Measurements from ENCODE around the gene TMEM132D.
"Not testable (repeated sequence)": the region's sequence is repeated elsewhere in the genome, so short reads cannot be mapped to it uniquely, and the experiment has no call there.

The TMEM132D gene

DNA sequence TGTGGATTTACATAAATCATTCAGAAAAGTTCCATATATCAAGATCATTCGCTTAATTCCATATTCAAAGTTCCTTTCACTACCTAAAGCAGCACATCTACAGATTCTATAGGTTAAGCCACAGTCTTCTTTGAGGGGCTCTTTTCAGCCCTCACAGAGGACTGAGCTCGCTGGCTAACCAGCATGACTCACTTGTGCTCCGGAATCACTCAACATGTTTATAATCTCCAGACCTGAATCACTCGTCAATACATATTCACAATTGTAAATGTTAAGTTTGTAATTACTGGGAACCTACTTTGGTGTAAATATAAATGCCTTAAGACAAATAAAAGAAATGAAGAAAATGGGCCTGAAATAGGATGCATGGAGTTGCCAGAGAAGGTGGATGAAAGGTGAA, 315.7 kb downstream of the TMEM132D start:
- no peak for DNase-seq (ENCODE audit: low read depth)

GRCh38 chr12:129585296-129585695, 318.5 kb downstream of the TMEM132D start:
- DNase-seq (ENCODE audit: low read depth), result no peak

GRCh38 chr12:129579879-129580278, 323.9 kb downstream of the TMEM132D start:
- DNase-seq (ENCODE audit: low read depth), result no peak

DNA sequence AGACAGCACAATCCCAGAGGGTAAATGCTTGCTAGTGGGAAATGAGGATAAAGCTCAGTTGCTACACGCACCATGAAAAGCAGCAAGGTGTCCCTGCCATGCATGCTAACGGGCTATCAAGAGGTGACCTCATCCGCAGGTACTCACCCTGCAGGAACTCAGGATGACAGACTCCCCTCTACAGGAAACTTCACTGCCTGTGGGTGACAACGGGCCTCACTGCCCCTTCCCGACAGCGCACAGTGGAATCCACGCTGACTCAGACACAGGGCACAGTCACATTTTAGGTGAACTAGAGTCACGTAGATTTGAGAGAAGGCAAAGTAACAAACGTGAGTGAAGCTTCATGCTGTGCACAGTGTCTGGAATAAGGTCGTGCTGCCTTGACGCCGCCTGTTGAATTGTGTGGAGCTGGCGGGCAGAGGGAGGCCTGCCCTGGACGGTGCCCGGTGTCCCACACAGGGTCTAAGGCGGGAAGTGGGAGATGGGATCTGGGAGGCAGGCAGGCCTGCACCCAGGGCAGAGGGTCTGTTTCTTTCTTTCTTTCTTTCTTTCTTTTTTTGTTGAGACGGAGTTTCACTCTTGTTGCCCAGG, 331.8 kb downstream of the TMEM132D start:
- no peak for DNase-seq (ENCODE audit: low read depth)

- no peak for DNase-seq (ENCODE audit: low read depth)
Observed at GRCh38 chr12:129570796-129571400, 332.9 kb downstream of the TMEM132D start.

DNA sequence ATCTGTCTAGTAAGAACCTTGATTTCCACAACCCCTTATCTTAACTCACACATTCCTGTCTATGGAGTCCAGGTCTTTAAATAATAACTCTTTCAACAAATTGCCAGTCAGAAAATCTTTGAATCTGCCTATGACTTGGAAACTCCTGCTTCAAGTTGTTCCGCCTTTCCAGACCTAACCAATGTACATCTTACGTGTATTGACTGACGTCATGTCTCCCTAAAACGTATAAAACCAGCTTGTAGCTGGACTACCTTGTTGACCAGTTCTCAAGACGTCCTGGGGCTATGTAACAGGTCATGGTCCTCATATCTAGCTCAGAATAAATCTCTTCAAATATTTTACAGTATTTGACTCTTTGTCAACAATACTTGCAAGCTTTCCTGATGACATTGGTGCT, 337.0 kb downstream of the TMEM132D start:
- DNase-seq (ENCODE audit: low read depth), result no peak

DNA sequence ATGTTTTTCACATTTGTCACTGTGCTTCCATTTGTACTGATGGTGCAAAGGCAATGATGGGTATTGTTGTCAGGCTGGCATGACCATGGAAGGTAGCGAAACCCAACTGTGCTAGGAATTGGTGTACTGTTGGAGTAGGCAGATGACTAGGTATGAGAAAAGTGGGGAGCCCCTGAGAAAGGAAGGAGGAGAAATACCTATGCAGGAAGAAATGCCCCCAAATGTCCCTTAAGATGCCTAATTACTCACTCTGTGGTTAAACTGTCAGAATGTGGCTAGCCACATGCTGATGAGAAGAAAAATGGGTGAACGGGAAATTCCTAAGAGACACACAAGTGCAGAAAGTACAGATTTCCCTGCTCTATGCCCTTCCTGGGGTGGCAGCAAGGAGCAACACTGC, 339.1 kb downstream of the TMEM132D start:
- no peak for DNase-seq (ENCODE audit: low read depth)

DNA sequence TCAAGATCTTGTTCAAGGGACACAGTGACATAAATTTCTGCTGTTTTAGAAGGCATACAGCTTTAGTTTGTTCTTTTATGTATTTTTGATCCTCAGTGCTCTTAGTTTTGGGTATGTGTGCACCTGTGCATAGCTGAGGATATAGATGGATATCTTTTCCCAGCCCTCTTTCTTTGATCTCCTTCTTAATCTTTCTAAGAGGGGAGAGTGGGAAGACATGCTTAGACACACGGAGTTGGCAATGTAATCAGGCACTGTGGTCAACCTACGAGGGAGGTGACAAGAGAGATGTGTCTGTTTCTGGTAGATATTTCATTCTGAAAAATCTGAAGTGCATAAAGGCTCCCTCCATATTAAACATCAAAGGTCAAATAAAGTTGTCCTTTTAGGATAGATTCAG, 340.6 kb downstream of the TMEM132D start:
- no peak for DNase-seq (ENCODE audit: low read depth)

DNA sequence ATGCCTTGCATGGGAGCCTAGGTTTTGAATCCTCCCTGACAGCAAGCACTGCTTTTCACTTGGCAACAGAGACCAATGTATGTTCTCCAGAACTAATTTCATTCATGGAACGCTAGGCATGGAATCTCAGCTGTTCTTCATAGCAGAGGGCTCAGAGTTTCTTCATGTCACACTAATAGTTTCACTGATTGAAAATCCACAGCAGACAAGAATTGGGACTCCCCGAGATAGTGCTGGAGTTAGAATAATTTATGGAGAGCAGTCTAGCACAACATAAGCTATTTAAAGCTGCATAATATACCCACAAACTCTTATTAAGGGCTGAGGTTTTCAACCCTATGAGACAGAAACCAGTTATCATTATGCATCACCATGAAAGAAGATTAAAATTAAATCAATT, 342.5 kb downstream of the TMEM132D start:
- no peak for DNase-seq (ENCODE audit: low read depth)

DNA sequence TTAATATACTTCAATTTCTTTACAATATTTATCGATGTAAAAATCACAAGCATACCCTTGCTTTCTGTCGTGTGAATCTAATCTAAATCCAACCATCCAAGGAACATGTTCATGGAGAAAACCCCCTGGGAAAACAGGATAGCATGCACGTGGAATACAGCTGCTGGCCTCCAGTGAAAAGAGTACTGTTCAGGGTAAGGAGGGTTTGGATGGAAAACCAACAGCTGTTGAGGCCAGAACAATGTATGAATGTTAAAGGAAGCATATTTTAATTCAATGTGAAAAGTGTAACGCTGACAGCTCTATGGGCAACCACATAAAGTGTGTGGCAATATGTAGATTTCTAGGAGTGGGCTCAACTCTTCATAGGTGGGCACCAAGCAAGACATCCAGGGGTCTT, 344.0 kb downstream of the TMEM132D start:
- no peak for DNase-seq (ENCODE audit: low read depth)

- DNase-seq (ENCODE audit: low read depth), result no peak
Observed at GRCh38 chr12:129558036-129558435, 345.8 kb downstream of the TMEM132D start.

- DNase-seq (ENCODE audit: low read depth), result no peak
Observed at GRCh38 chr12:129556082-129556481, 347.7 kb downstream of the TMEM132D start.

GRCh38 chr12:129552996-129553750, 350.7 kb downstream of the TMEM132D start:
- DNase-seq (ENCODE audit: low read depth), result no peak

DNA sequence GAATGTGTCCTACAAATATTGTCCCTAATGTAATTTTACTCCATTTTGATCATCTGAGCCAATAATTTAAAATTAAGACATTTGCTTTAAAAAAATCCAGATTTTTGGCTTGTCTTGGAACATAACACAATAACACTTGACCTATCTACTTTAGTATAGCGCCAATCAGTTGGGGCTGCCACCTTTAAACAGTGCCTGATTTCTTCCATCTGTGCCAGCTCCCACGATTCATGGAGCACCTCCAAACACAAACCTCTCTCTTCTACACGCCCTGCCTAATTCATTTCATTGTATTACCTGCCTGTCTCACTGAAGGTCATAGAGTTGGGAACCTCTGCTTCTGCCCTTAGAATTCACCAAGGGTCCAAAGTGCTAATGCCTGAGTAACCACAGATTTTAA, 352.4 kb downstream of the TMEM132D start:
- no peak for DNase-seq (ENCODE audit: low read depth)

GRCh38 chr12:129550353-129550752, 353.5 kb downstream of the TMEM132D start:
- DNase-seq (ENCODE audit: low read depth), result no peak

GRCh38 chr12:129549656-129550055, 354.2 kb downstream of the TMEM132D start:
- DNase-seq (ENCODE audit: low read depth), result no peak

- DNase-seq (ENCODE audit: low read depth), result not testable (repeated sequence)
Observed at GRCh38 chr12:129549020-129549419, 354.8 kb downstream of the TMEM132D start.

GRCh38 chr12:129544716-129545115, 359.1 kb downstream of the TMEM132D start:
- DNase-seq (ENCODE audit: low read depth), result no peak

DNA sequence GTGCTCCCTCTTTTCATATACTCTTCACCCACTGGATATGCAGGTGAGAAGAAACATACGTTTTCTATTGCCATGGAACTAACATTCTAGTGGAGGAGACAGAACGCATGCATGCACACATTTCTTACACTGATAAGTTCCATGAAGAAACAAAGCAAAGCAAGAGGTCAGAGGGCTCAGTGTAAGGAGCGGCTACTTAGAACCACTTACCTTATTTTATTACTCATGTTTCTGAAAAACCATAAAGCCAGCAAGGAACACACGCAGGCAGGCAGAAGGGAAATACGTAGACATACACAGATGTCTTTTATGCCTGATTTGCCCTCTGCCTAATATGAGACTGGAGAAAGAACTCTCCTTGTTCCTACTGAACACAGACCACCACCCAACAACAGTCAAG, 362.9 kb downstream of the TMEM132D start:
- no peak for DNase-seq (ENCODE audit: low read depth)

DNA sequence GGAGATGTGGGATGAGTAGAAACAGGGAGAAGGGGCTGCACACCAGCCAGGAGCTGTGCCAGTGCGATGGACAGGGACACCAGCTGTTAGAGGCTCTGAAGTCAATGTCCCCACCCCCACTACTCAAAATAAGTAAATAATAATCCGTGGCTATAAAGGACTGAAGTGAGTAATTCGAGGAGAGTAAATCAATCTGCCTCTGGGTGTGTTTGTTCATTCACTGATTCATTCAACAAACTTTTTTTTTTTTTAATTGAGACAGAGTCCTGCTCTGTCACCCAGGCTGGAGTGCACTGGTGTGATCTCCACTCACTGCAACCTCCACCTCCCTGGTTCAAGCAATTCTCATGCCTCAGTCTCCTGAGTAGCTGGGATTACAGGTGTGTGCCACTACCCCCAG, 363.6 kb downstream of the TMEM132D start:
- DNase-seq (ENCODE audit: low read depth), result no peak

DNA sequence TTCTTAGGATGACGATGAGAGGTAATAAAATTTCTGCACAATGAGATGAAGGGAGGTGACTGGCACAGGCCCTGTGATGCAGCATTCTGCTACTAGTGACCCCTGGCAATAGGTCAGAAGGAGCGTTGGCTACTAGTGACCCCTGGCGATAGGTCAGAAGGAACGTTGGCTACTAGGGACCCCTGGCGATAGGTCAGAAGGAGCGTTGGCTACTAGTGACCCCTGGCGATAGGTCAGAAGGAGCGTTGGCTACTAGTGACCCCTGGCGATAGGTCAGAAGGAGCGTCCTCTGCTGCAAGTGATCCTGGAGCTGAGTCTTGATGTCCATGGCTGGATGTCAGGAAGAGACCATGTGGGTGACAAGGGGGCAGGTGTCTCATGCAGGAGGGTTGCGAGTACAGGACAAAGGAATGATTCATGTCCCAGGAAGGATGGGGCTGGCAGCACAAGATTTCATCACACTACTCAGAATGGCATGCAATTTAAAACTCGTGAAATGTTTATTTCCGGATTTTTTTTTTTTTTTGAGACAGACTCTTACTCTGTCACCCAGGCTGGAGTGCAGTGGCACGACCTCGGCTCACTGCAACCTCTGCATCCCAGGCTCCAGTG, 365.0 kb downstream of the TMEM132D start:
- not testable (repeated sequence) for DNase-seq (ENCODE audit: low read depth)

- DNase-seq (ENCODE audit: low read depth), result no peak
Observed at GRCh38 chr12:129538137-129538536, 365.7 kb downstream of the TMEM132D start.

Data from stimulated activated CD8-positive, alpha-beta memory T cell treated with anti-CD3 and anti-CD28 coated beads, Interleukin-12 subunit alpha, Interleukin-12 subunit beta, amount 100 ng/mL, for 1 hour (primary cell).